Measurements from ENCODE around the gene IMPG1.

GRCh38 chr6:76003686-76004085, 68.8 kb downstream of the IMPG1 start:
- TF ChIP-seq CTCF (IDR thresholded peaks at IDR 0.05; ENCODE audit: low read length), result no peak
- no peak for TF ChIP-seq EZH2 (IDR thresholded peaks at IDR 0.05; ENCODE audit: borderline replicate concordance, low read length)

All from OCI-LY1 (cell line).